GM12891 (cell line): ENCODE data around the gene UNC79.

Experiments used
- PAX5 ChIP-seq: IDR thresholded peaks from 2 replicates; pipeline ENCODE4 v1.6.1; 2011; ENCODE audit warnings: low read length, moderate library complexity, mild to moderate bottlenecking; ENCODE audit not compliant: insufficient read depth, severe bottlenecking
- POLR2A ChIP-seq: IDR thresholded peaks from 2 replicates; pipeline ENCODE4 v1.6.1; 2011; ENCODE audit warnings: low read depth, low read length, control low read depth
- POLR2AphosphoS5 ChIP-seq: IDR thresholded peaks from 2 replicates; pipeline ENCODE4 v1.6.1; 2011; ENCODE audit warnings: low read depth, low read length, control low read depth
- POU2F2 ChIP-seq: IDR thresholded peaks from 2 replicates; pipeline ENCODE4 v1.6.1; 2011; ENCODE audit warnings: low read depth, mild to moderate bottlenecking, control low read depth, low read length, moderate library complexity
- SPI1 ChIP-seq: IDR thresholded peaks from 2 replicates; pipeline ENCODE4 v1.6.1; 2011; ENCODE audit warnings: low read depth, low read length, control low read depth
- TAF1 ChIP-seq: IDR thresholded peaks from 2 replicates; pipeline ENCODE4 v1.6.1; 2011; ENCODE audit warnings: low read depth, low read length, control low read depth

DNA sequence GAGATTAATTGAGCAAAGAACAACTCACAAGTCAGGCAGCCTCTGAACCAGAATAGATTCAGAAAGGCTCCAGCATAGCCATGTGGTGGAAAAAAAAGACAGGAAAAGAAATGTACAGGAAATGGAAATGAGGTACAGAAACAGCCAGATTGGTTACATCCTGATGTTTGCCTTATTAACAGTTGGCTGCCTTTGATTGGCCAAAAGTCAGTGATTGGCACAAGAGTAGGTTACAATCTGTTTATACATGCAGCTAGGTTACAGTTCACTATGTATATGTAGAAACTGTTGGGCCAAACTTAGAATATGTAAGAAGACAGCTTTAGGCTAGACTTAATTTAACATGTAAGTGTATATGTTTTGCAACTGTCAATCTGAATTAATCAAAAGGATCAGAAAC lies 118.9 kb downstream of the UNC79 start:
- TF ChIP-seq POLR2A (no peak), TAF1 (no peak), PAX5 (no peak), POLR2AphosphoS5 (no peak), SPI1 (no peak), POU2F2 (no peak)
